Hematopoietic multipotent progenitor cell treated with erythropoietin and hydrocortisone succinate and interleukin-3 and kit ligand, for 15 days (in vitro differentiated cells): Measurements from ENCODE around the gene ZIM2.
"Not testable (repeated sequence)": the region's sequence is repeated elsewhere in the genome, so short reads cannot be mapped to it uniquely, and the experiment has no call there.

Experiments used
- DNase-seq: peaks from one replicate; pipeline ENCODE4 v3.0.0-alpha.2; 2015; ENCODE audit warnings: low spot score

The ZIM2 gene

DNA sequence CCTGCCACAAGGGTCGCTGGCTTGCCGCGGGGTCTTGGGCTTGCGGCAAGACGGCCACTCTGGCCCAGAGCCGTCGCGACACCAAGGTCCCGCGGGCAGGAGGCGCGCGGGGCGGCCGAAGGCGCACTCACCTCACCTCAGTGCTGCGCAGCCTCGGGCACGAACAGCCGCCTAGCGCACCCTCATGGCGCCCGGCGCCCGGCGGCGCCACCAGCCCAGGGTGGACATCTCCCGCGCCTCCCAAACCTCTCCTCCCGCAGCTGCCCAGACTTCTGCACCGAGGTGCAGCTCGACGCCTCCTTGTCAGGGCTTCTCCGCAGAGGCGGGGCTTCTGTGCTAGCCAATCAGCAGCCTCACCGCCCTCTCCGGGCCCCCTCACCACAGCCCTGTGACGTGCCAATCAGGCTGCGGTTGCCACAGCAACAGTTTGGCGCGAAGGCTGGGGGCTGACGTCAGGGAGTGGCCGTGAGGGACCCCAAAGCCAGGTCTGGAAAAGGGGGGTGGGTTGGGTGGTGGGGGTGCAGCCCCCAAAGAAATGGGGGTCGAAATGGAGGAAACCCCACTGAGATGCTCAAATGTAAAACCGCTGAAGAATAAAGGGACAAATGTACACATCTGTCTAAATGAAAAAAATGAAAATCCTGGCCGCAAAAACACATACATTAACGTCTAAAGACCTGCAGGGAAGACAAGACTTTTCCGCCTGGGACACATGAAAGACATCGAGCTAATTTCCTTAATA is at the start of gene ZIM2, which contains the start of gene PEG3:
Gene ZIM2 (minus strand): TSS at position 276 of the 742 bp plus-strand sequence. CDS start 16,449 bp downstream, outside the sequence.
Gene PEG3 (minus strand): TSS at position 276 of the 742 bp plus-strand sequence. CDS start 16,071 bp downstream, outside the sequence.
- DNase-seq = no peak

GRCh38 chr19:56885173-56885985 is 44.9 kb upstream of the ZIM2 start:
- DNase-seq = no peak

DNA sequence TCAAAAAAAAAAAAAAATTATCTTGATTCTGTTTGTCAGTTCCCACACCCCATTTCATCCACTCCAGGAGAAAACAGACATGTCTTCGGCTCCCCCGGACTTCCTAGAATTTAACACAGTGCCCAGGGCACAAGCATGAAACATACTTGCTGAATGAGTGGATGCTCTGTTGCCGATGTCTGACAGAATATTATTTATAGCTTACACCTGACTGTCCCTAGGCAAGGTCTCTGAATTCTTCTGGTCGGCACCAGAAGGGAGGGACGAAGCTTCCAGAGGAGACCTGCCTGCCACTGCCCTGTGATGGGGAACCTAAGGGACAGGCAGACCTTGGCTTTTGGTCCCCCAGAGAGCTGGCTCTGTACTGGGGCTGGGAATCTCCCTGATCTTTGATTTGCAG is 43.9 kb upstream of the ZIM2 start:
- DNase-seq = no peak

DNA sequence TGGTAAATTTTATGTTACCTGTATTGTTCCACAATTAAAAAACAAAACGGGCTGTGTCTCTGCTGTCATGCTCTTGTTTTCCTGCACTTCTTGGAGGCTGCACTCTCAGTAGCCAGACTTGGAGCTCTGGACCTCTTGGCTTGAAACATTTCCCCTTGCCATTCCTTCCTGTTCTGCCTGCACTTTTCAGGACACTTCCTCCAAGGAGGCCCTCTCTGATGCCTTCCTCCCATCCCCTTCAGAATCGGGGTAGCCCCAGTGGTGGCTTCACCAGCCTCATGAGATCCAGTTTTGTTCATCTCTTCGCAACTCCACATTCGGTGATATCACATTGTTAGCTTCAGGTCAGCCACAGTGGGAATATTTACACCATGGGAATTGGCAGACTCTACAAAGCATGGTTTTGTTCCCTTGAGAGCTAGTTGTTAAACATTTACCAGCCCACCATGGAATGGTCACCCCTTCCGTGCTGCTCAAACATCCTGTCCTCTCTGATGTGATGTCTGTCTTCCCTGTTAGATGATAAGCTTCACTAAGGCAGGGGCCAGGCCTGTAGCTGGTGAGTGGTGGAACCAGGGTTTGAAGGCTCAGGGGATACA is 40.2 kb upstream of the ZIM2 start:
- DNase-seq = no peak

GRCh38 chr19:56877069-56877715 is 36.7 kb upstream of the ZIM2 start:
- DNase-seq = no peak

GRCh38 chr19:56875717-56876116 is 35.2 kb upstream of the ZIM2 start:
- no peak for DNase-seq

GRCh38 chr19:56874530-56874929 is 34.0 kb upstream of the ZIM2 start:
- no peak for DNase-seq

- DNase-seq = no peak
These were observed 33.0 kb upstream of the ZIM2 start for GRCh38 chr19:56873493-56873892.

GRCh38 chr19:56869886-56870285 is 29.4 kb upstream of the ZIM2 start:
- no peak for DNase-seq

- no peak for DNase-seq
These were observed 27.9 kb upstream of the ZIM2 start for GRCh38 chr19:56868446-56868845.

GRCh38 chr19:56866538-56866937 is 26.0 kb upstream of the ZIM2 start:
- no peak for DNase-seq

GRCh38 chr19:56864443-56865125 is 24.1 kb upstream of the ZIM2 start:
- no peak for DNase-seq

DNA sequence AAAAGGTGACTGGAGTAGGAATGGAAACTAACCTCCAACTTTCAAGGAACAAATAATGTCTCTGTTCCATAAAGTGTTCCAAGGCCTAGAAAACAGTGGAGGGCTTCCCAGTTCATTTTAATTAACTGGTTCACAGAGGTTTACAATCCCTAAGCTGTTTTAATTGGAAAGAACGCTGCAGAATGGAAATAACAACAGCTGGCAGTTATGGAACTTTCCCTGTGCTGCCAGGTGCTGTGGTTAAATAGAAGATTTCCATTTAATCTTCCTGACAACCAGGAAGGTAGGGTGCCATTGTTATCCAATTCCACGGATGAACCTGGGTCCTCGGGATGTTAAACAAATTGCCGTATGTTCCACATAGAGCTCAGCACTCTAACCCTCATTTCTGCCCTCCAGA is 22.2 kb upstream of the ZIM2 start:
- DNase-seq = no peak

GRCh38 chr19:56860409-56860808 is 19.9 kb upstream of the ZIM2 start:
- DNase-seq = not testable (repeated sequence)

GRCh38 chr19:56858026-56858425 is 17.5 kb upstream of the ZIM2 start:
- DNase-seq = no peak

DNA sequence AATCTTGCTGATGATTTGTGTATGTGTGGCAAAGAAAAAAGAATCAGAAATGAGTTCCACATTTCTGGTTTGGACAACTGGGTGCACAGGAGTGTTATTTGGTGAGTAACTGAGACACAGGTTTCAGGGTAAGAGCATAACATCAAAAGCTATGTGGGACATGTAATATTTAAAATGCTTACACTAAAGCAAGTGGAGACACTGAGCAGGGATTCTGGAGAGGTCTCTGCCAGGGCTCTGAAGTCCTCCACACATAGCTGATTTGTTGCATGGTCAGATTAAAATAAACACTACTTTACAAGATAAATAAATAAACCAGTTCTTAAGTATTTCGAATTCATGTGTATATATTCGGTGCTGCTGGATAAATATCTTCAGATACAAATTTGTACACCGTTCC is 16.3 kb upstream of the ZIM2 start:
- no peak for DNase-seq

DNA sequence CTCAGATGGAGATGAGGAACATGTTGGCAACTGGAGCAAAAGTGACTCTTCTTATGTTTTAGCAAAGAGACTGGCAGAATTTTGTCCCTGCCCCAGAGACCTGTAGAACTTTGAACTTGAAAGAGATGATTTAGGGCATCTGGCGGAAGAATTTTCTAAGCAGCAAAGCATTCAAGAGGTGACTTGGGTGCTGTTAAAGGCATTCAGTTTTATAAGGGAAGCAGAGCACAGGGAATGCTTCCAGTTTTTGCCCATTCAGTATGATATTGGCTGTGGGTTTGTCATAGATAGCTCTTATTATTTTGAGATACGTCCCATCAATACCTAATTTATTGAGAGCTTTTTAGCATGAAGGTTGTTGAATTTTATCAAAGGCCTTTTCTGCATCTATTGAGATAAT is 11.8 kb upstream of the ZIM2 start:
- DNase-seq = not testable (repeated sequence)

GRCh38 chr19:56848166-56848565 is 7.6 kb upstream of the ZIM2 start:
- no peak for DNase-seq

GRCh38 chr19:56842412-56842811 is 1.9 kb upstream of the ZIM2 start:
- no peak for DNase-seq

GRCh38 chr19:56841193-56841543 is 642 bp upstream of the ZIM2 start:
- DNase-seq = no peak

GRCh38 chr19:56839652-56840450 is 675 bp downstream of the ZIM2 start:
- no peak for DNase-seq
